Keratinocyte (primary cell): ENCODE data around the gene YTHDF2. TPM values are rescaled to one million over a fixed set of nuclear protein-coding genes. Genes with fewer than 3 reads are reported as not detected.

ENCODE experiments used
- DNase-seq: peaks from one replicate; pipeline ENCODE4 v3.0.0-alpha.2; 2011; ENCODE audit warnings: low read depth, missing footprints, low spot score
- FAIRE-seq: peaks from 2 replicates; lab custom pipeline; 2011; peaks lifted over from hg19 to GRCh38; lab: Jason Lieb, UNC
- H2AFZ ChIP-seq: 2 replicates; pipeline ENCODE4 v1.6.0; 2012; ENCODE audit warnings: low read length, control low read depth, inconsistent platforms; ENCODE audit not compliant: control insufficient read depth
- H3K27ac ChIP-seq: 2 replicates; pipeline ENCODE4 v1.5.1; 2011; ENCODE audit warnings: low read length; ENCODE audit not compliant: control insufficient read depth, insufficient read depth
- H3K27me3 ChIP-seq: 3 replicates; pipeline ENCODE4 v1.6.0; 2011; ENCODE audit warnings: low read length; ENCODE audit not compliant: control insufficient read depth, insufficient read depth; ENCODE audit errors: extremely low read depth
- H3K36me3 ChIP-seq, 2 experiments: 2 replicates in 1 of 2; 3 replicates in 1 of 2; pipeline ENCODE4 v1.5.1; 2011; ENCODE audit warnings: low read length in 2 of 2, mild to moderate bottlenecking in 1 of 2; ENCODE audit not compliant: control insufficient read depth in 2 of 2, insufficient read depth in 2 of 2; ENCODE audit errors: extremely low read depth in 1 of 2
- H3K4me1 ChIP-seq: 3 replicates; pipeline ENCODE4 v1.5.1; 2011; ENCODE audit warnings: low read length; ENCODE audit not compliant: control insufficient read depth, insufficient read depth; ENCODE audit errors: extremely low read depth
- H3K4me2 ChIP-seq: 3 replicates; pipeline ENCODE4 v1.6.0; 2011; ENCODE audit warnings: low read depth, low read length; ENCODE audit not compliant: control insufficient read depth, insufficient read depth; ENCODE audit errors: extremely low read depth
- H3K4me3 ChIP-seq, 3 experiments: fragments of 200-600 bp in 1 of 3; sonication (generic) in 1 of 3; 2 replicates in 2 of 3; 3 replicates in 1 of 3; pipeline ENCODE4 v1.5.1; 2011 to 2016; ENCODE audit warnings: low read length in 3 of 3, mild to moderate bottlenecking in 3 of 3, control low read depth in 2 of 3, inconsistent platforms in 1 of 3, low read depth in 1 of 3, mixed read lengths in 1 of 3, mixed run types in 1 of 3, moderate library complexity in 1 of 3; ENCODE audit not compliant: control insufficient read depth in 2 of 3, insufficient read depth in 2 of 3; ENCODE audit errors: extremely low read depth in 1 of 3
- H3K79me2 ChIP-seq: 2 replicates; pipeline ENCODE4 v1.6.0; 2012; ENCODE audit warnings: low read length; ENCODE audit not compliant: control insufficient read depth, insufficient read depth
- H3K9ac ChIP-seq: 3 replicates; pipeline ENCODE4 v1.6.0; 2011; ENCODE audit warnings: low read length; ENCODE audit not compliant: control insufficient read depth, insufficient read depth; ENCODE audit errors: extremely low read depth
- H3K9me1 ChIP-seq: 3 replicates; pipeline ENCODE4 v1.6.0; 2011; ENCODE audit warnings: low read length; ENCODE audit not compliant: control insufficient read depth, insufficient read depth; ENCODE audit errors: extremely low read depth
- H3K9me3 ChIP-seq: 2 replicates; pipeline ENCODE4 v1.5.1; 2012; ENCODE audit warnings: low read depth, low read length; ENCODE audit not compliant: control insufficient read depth
- H4K20me1 ChIP-seq: 3 replicates; pipeline ENCODE4 v1.6.0; 2011; ENCODE audit warnings: low read length; ENCODE audit not compliant: control insufficient read depth, insufficient read depth; ENCODE audit errors: extremely low read depth
- EZH2 ChIP-seq: IDR thresholded peaks from one replicate; pipeline ENCODE4 v1.6.1; 2012; ENCODE audit warnings: inconsistent platforms, mild to moderate bottlenecking, low read length, moderate library complexity
- dilution Hi-C: fragments of 300-500 bp; cut with MboI; formaldehyde crosslinking; loops from one replicate; pipeline ENCODE4 v1.7.0; 2020; ENCODE audit warnings: low sequenced_read_pairs; ENCODE audit not compliant: extremely low pct_ligation_motif_present
- polyA plus RNA-seq, 5 experiments: library from polyadenylated mRNA; depleted of rRNA in 3 of 5; stranded (reverse) in 3 of 5; stranded (forward) in 1 of 5; unstranded in 1 of 5; fragments of >200 nt; gene quantifications; 1 replicate in 1 of 5; 2 replicates in 3 of 5; 3 replicates in 1 of 5; pipeline versions ENCODE4 v1.2.1 to v1.2.3, GENCODE V29; 2011 to 2012; ENCODE audit warnings: missing spikeins in 2 of 5, low read depth in 1 of 5, low replicate concordance in 1 of 5
- TF ChIP-seq, protein P1 (sequence below), 3 experiments: IDR thresholded peaks in 1 of 3; conservative IDR thresholded peaks in 1 of 3; optimal IDR thresholded peaks in 1 of 3; 2 replicates in 2 of 3; 3 replicates in 1 of 3; pipeline versions ENCODE3 to v1.5.1; 2011; ENCODE audit warnings: low read length in 3 of 3, mild to moderate bottlenecking in 3 of 3, moderate library complexity in 2 of 3, control low read depth in 1 of 3, inconsistent platforms in 1 of 3; ENCODE audit not compliant: insufficient read depth in 2 of 3; ENCODE audit errors: extremely low read depth in 1 of 3

YTHDF2 gene
- polyA plus RNA-seq, 1 donor (not counting 4 experiments of a cell fraction or from before 2014, with no cell fraction given) = 88.0 TPM

DNA sequence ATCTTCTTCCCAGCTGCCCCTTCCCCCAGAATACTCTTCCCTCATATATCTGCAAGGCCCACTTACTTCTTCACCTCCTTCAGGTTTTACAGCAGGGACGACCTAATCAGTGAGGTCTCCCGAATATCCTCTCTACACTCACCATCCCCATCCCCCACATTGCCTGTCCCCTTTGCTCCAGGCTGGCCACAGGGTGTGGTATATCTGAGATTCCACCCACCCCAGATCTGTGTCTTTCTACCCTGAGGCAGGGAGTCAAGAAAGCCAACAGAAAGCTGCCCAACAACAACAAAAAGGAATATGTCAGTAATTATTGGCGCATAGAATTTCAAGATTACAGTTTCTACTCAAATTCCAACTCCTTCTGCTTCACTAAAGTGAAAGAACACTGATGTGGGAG lies 45.3 kb downstream of the YTHDF2 start:
- no peaks in the 10 kb centered on the region for H3K9me1 ChIP-seq
- no peak overlapping the region for H3K9ac ChIP-seq
- H4K20me1 ChIP-seq = no peaks in the 10 kb centered on the region
- H3K27ac ChIP-seq = no peak overlapping the region
- no peaks in the 10 kb centered on the region for H3K4me1 ChIP-seq
- no peak overlapping the region for H2AFZ ChIP-seq
- TF ChIP-seq, protein P1, sequence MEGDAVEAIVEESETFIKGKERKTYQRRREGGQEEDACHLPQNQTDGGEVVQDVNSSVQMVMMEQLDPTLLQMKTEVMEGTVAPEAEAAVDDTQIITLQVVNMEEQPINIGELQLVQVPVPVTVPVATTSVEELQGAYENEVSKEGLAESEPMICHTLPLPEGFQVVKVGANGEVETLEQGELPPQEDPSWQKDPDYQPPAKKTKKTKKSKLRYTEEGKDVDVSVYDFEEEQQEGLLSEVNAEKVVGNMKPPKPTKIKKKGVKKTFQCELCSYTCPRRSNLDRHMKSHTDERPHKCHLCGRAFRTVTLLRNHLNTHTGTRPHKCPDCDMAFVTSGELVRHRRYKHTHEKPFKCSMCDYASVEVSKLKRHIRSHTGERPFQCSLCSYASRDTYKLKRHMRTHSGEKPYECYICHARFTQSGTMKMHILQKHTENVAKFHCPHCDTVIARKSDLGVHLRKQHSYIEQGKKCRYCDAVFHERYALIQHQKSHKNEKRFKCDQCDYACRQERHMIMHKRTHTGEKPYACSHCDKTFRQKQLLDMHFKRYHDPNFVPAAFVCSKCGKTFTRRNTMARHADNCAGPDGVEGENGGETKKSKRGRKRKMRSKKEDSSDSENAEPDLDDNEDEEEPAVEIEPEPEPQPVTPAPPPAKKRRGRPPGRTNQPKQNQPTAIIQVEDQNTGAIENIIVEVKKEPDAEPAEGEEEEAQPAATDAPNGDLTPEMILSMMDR (optimal IDR thresholded peaks at IDR 0.05 in 1 of 3, IDR thresholded peaks at IDR 0.05 in 1 of 3, conservative IDR thresholded peaks at IDR 0.05 in 1 of 3; ENCODE audit: extremely low read depth in 1 of 3, insufficient read depth in 2 of 3, low read length in 3 of 3) = no peak
- no peak for TF ChIP-seq EZH2
- H3K36me3 ChIP-seq = no peaks in the 10 kb centered on the region
- dilution Hi-C loops = no loop called here
- no peaks in the 10 kb centered on the region for H3K9me3 ChIP-seq
- no peaks in the 10 kb centered on the region for H3K79me2 ChIP-seq
- DNase-seq = no peak
- FAIRE-seq = no peak
- no peaks in the 10 kb centered on the region for H3K27me3 ChIP-seq
- H3K4me2 ChIP-seq = no peak overlapping the region
- no peak overlapping the region for H3K4me3 ChIP-seq

DNA sequence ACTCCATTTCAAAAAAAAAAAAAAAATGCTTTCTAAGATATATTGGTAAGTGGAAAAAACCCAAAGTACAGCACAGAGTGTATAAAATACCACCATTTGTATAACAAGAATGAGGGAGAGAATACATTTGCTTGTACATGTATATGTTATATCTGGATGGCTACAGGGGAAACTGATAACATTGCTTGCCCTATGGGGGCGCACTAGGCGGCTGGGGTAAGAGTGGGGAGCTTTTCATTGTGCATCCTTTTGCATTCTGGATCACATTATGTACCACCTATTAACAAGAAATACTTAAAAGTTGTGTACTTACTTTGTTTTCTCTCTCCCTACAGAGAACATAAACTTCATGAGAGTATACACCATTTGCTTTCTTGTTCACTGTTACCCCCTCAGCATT lies 46.6 kb downstream of the YTHDF2 start:
- no peaks in the 10 kb centered on the region for H4K20me1 ChIP-seq
- dilution Hi-C loops = no loop called here
- no peak overlapping the region for H3K4me2 ChIP-seq
- no peak overlapping the region for H3K9ac ChIP-seq
- H2AFZ ChIP-seq = no peak overlapping the region
- DNase-seq (no peak), FAIRE-seq (no peak)
- no peaks in the 10 kb centered on the region for H3K27me3 ChIP-seq
- no peak overlapping the region for H3K27ac ChIP-seq
- no peak overlapping the region for H3K4me3 ChIP-seq
- H3K79me2 ChIP-seq = no peaks in the 10 kb centered on the region
- no peaks in the 10 kb centered on the region for H3K9me1 ChIP-seq
- TF ChIP-seq EZH2 = no peak
- TF ChIP-seq, protein P1 (optimal IDR thresholded peaks at IDR 0.05 in 1 of 3, IDR thresholded peaks at IDR 0.05 in 1 of 3, conservative IDR thresholded peaks at IDR 0.05 in 1 of 3; ENCODE audit: extremely low read depth in 1 of 3, insufficient read depth in 2 of 3, low read length in 3 of 3) = no peak
- no peaks in the 10 kb centered on the region for H3K36me3 ChIP-seq
- no peaks in the 10 kb centered on the region for H3K4me1 ChIP-seq
- H3K9me3 ChIP-seq = no peaks in the 10 kb centered on the region
